Liver (tissue), 9 donors: ENCODE results near the gene MSN. TPM values are rescaled to one million over a fixed set of nuclear protein-coding genes. Genes with fewer than 3 reads are reported as not detected.

Source experiments
- DNase-seq: peaks from one replicate; pipeline ENCODE4 v3.0.0-alpha.2; 2017; ENCODE audit warnings: low spot score
- H3K27ac ChIP-seq, 2 donors: one replicate each; pipeline ENCODE4 v1.7.0; 2013; ENCODE audit warnings: inconsistent platforms in 2 of 2, low read length in 2 of 2, control low read depth in 1 of 2, low read depth in 1 of 2, mild to moderate bottlenecking in 1 of 2
- H3K27me3 ChIP-seq, 4 donors: one replicate each; pipeline versions ENCODE4 v1.6.1 to v1.7.0; 2013; ENCODE audit warnings: low read length in 3 of 4, inconsistent platforms in 1 of 4, mild to moderate bottlenecking in 1 of 4, moderate library complexity in 1 of 4; ENCODE audit not compliant: control insufficient read depth in 4 of 4, insufficient read depth in 4 of 4
- H3K36me3 ChIP-seq, 4 donors: one replicate each; pipeline versions ENCODE4 v1.6.1 to v1.7.0; 2013; ENCODE audit warnings: low read length in 3 of 4, mild to moderate bottlenecking in 3 of 4, low read depth in 1 of 4, moderate library complexity in 1 of 4; ENCODE audit not compliant: control insufficient read depth in 4 of 4, insufficient read depth in 3 of 4
- H3K4me1 ChIP-seq, 4 donors: one replicate each; pipeline versions ENCODE4 v1.6.1 to v1.7.0; 2013; ENCODE audit warnings: low read length in 3 of 4, mild to moderate bottlenecking in 3 of 4, moderate library complexity in 1 of 4; ENCODE audit not compliant: control insufficient read depth in 4 of 4, insufficient read depth in 4 of 4
- H3K4me3 ChIP-seq, 3 donors: one replicate each; pipeline versions ENCODE4 v1.6.1 to v1.7.0; 2013; ENCODE audit warnings: low read length in 3 of 3, control low read depth in 1 of 3, low read depth in 1 of 3, mild to moderate bottlenecking in 1 of 3
- H3K9ac ChIP-seq, 2 donors: one replicate each; pipeline ENCODE4 v1.7.0; 2013; ENCODE audit warnings: low read length in 2 of 2, mild to moderate bottlenecking in 2 of 2, moderate library complexity in 2 of 2, control low read depth in 1 of 2, low read depth in 1 of 2
- H3K9me3 ChIP-seq, 4 donors: one replicate each; pipeline versions ENCODE4 v1.6.1 to v1.7.0; 2013; ENCODE audit warnings: low read length in 3 of 4; ENCODE audit not compliant: control insufficient read depth in 4 of 4
- EGR1 ChIP-seq, 2 donors: IDR thresholded peaks; 2 replicates each; pipeline ENCODE4 v1.6.1; 2016 to 2018; ENCODE audit warnings: antibody characterized with exemption in 2 of 2, low read depth in 2 of 2
- FOXA1 ChIP-seq: IDR thresholded peaks from 2 replicates; pipeline ENCODE4 v1.6.1; 2016; ENCODE audit warnings: antibody characterized with exemption
- FOXA2 ChIP-seq: IDR thresholded peaks from 2 replicates; pipeline ENCODE4 v1.6.1; 2016; ENCODE audit warnings: antibody characterized with exemption
- HNF4A ChIP-seq, 2 donors: conservative IDR thresholded peaks; 2 replicates each; pipeline ENCODE4 v1.6.1; 2016; ENCODE audit warnings: antibody characterized with exemption in 2 of 2, mild to moderate bottlenecking in 2 of 2
- JUND ChIP-seq, 2 donors: IDR thresholded peaks; 2 replicates each; pipeline ENCODE4 v1.6.1; 2016; ENCODE audit warnings: antibody characterized with exemption in 2 of 2
- MAX ChIP-seq: IDR thresholded peaks from 2 replicates; pipeline ENCODE4 v1.6.1; 2016; ENCODE audit warnings: antibody characterized with exemption
- RAD21 ChIP-seq, 2 donors: IDR thresholded peaks; 2 replicates each; pipeline ENCODE4 v1.6.1; 2016; ENCODE audit warnings: antibody characterized with exemption in 2 of 2, mild to moderate bottlenecking in 2 of 2
- REST ChIP-seq: IDR thresholded peaks from 2 replicates; pipeline ENCODE4 v1.6.1; 2016; ENCODE audit warnings: antibody characterized with exemption, mild to moderate bottlenecking
- RXRA ChIP-seq, 2 donors: IDR thresholded peaks; 2 replicates each; pipeline ENCODE4 v1.6.1; 2017 to 2018; ENCODE audit warnings: antibody characterized with exemption in 2 of 2, mild to moderate bottlenecking in 1 of 2
- SP1 ChIP-seq: IDR thresholded peaks from 2 replicates; pipeline ENCODE4 v1.6.1; 2018; ENCODE audit warnings: antibody characterized with exemption, mild to moderate bottlenecking
- TAF1 ChIP-seq: conservative IDR thresholded peaks from 2 replicates; pipeline ENCODE4 v1.6.1; 2016; ENCODE audit warnings: antibody characterized with exemption, mild to moderate bottlenecking
- YY1 ChIP-seq: IDR thresholded peaks from 2 replicates; pipeline ENCODE4 v1.6.1; 2016; ENCODE audit warnings: antibody characterized with exemption, mild to moderate bottlenecking
- ZBTB33 ChIP-seq: IDR thresholded peaks from 2 replicates; pipeline ENCODE4 v1.6.1; 2016; ENCODE audit warnings: antibody characterized with exemption
- WGBS: extraction: QIAGEN DNeasy Blood & Tissue Kit; methylation state at CpG from one replicate; pipeline ENCODE4 v1.1.7; 2013; 5-methylcytosine and 5-hydroxymethylcytosine counted together
- polyA plus RNA-seq, 2 donors: library from polyadenylated mRNA; stranded (reverse) in 1 of 2; unstranded in 1 of 2; fragments of 200-250 nt in 1 of 2; fragments of >200 nt in 1 of 2; fragmentation: Nextera tagmentation in 1 of 2; extraction: Ambion mirVana in 1 of 2; gene quantifications; one replicate each; pipeline versions ENCODE4 v1.2.1 to v1.2.3, GENCODE V29; 2013 to 2015
- total RNA-seq, 2 donors: library from RNA; depleted of rRNA; stranded (reverse); fragments of >200 nt; gene quantifications; one replicate each; pipeline ENCODE4 v1.2.3, GENCODE V29; 2014
- donor health status: healthy.
- donor health status: healthy.
- donor health status: healthy.
- donor health status: healthy.
- donor health status: healthy.

MSN gene
- total and polyA plus RNA-seq, 4 donors = 24.3 to 70.0 (median 40.6) TPM

- WGBS = 51% methylated on average over 1 of the region's 1 CpG
- DNase-seq = no peak
- Histone ChIP-seq H3K36me3 (no peaks in the 10 kb centered on the region), H3K9me3 (no peaks in the 10 kb centered on the region), H3K9ac (no peak overlapping the region), H3K27me3 (no peaks in the 10 kb centered on the region), H3K4me3 (no peak overlapping the region), H3K27ac (no peak overlapping the region), H3K4me1 (peaks cover 0 to 21% (median 12%) of the 10 kb centered on the region in 4 donors)
- TF ChIP-seq YY1 (no peak), RXRA (IDR thresholded peaks at IDR 0.05) (no peak), REST (no peak), SP1 (no peak), ZBTB33 (no peak), FOXA1 (no peak), TAF1 (no peak)
These were observed 4.5 kb downstream of the MSN start for GRCh38 chrX:65671966-65672365.

- peaks cover 0 to 18% (median 9%) of the 10 kb centered on the region in 4 donors for H3K4me1 ChIP-seq
- no peak for DNase-seq
- TF ChIP-seq RAD21 (IDR thresholded peaks at IDR 0.05) (no peak), HNF4A (conservative IDR thresholded peaks at IDR 0.05) (no peak), TAF1 (no peak), JUND (IDR thresholded peaks at IDR 0.05) (no peak), EGR1 (IDR thresholded peaks at IDR 0.05; ENCODE audit: low read depth in 2 of 2) (no peak), FOXA1 (no peak), YY1 (no peak)
These were observed 6.4 kb downstream of the MSN start for GRCh38 chrX:65673857-65674203.

GRCh38 chrX:65674204-65674893, 6.9 kb downstream of the MSN start:
- WGBS = 58% methylated on average over 6 of the region's 6 CpGs
- Histone ChIP-seq H3K4me1 (peaks cover 0 to 16% (median 9%) of the 10 kb centered on the region in 4 donors), H3K27me3 (no peaks in the 10 kb centered on the region), H3K4me3 (no peak overlapping the region), H3K27ac (peak overlapping the region; percentile 39 to 70), H3K36me3 (no peaks in the 10 kb centered on the region), H3K9ac (no peak overlapping the region), H3K9me3 (no peaks in the 10 kb centered on the region)
- DNase-seq = no peak
- TF ChIP-seq MAX (no peak), REST (no peak), RAD21 (IDR thresholded peaks at IDR 0.05) (no peak), FOXA1 (no peak), ZBTB33 (no peak), SP1 (no peak), EGR1 (IDR thresholded peaks at IDR 0.05; ENCODE audit: low read depth in 2 of 2) (no peak), YY1 (no peak), FOXA2 (no peak)

More at GRCh38 chrX:65673857-65674203, 6.4 kb downstream of the MSN start:
- Histone ChIP-seq H3K27ac (peak overlapping the region; percentile 39 to 70), H3K27me3 (no peaks in the 10 kb centered on the region), H3K4me3 (no peak overlapping the region), H3K9me3 (no peaks in the 10 kb centered on the region), H3K36me3 (no peaks in the 10 kb centered on the region), H3K9ac (peak overlapping the region in 1 of 2 donors; percentile 10)
- WGBS = 71% methylated on average over 2 of the region's 2 CpGs
